ENCODE measurements around the gene ZNF497. TPM values are rescaled to one million over a fixed set of nuclear protein-coding genes. Genes with fewer than 3 reads are reported as not detected.

ZNF497 gene
- total and polyA plus RNA-seq, 9 of the 15 experiments (the other 6 are each of a cell fraction or from before 2014, with no cell fraction given): 0.06 to 0.98 (median 0.44) TPM; not detected in 1

- TF ChIP-seq MLLT1 (IDR thresholded peaks at IDR 0.05) (no peak; a peak in 2 of 4 replicates), CBX2 (IDR thresholded peaks at IDR 0.05; ENCODE audit: insufficient read depth, low read length, poor library complexity, severe bottlenecking) (no peak), TEAD4 (IDR thresholded peaks at IDR 0.05; ENCODE audit: low read length) (0 out of 2 replicates have a peak, but pooled peaks have one; percentile 12), TEAD4 (CRISPR knock-in tag; IDR thresholded peaks at IDR 0.05; ENCODE audit: borderline replicate concordance) (no peak), POLR2B (IDR thresholded peaks at IDR 0.05; ENCODE audit: low read depth, partially characterized antibody) (peak; percentile 84), BHLHE40 (IDR thresholded peaks at IDR 0.05; ENCODE audit: low read length) (peak; percentile 77), JUNB (CRISPR knock-in tag; conservative IDR thresholded peaks at IDR 0.05) (no peak), GMEB1 (CRISPR knock-in tag; IDR thresholded peaks at IDR 0.05) (peak; percentile 89), ZNF398 (CRISPR knock-in tag; IDR thresholded peaks at IDR 0.05) (no peak), BRF1 (IDR thresholded peaks at IDR 0.05; ENCODE audit: borderline replicate concordance, extremely low read depth, insufficient read length) (no peak), ZC3H11A (IDR thresholded peaks at IDR 0.05; ENCODE audit: low read depth, low read length) (no peak; the same call in 1 of the 2 replicates), STAT6 (CRISPR knock-in tag; IDR thresholded peaks at IDR 0.05) (no peak; the same call in 1 of the 2 replicates), HDAC6 (IDR thresholded peaks at IDR 0.05; ENCODE audit: low read depth, low read length) (no peak), ARID3A (IDR thresholded peaks at IDR 0.05; ENCODE audit: borderline replicate concordance, low read depth, low read length) (no peak), ZNF282 (CRISPR knock-in tag; IDR thresholded peaks at IDR 0.05) (no peak), THRAP3 (IDR thresholded peaks at IDR 0.05; ENCODE audit: borderline replicate concordance) (0 out of 2 replicates have a peak, but pooled peaks have one; percentile 11), ZNF23 (CRISPR knock-in tag; IDR thresholded peaks at IDR 0.05) (no peak), ZNF583 (CRISPR knock-in tag; IDR thresholded peaks at IDR 0.05) (peak; percentile 72; the same call in 1 of the 2 replicates)
These were observed 35.4 kb downstream of the ZNF497 start, which contains the start of gene ZSCAN22 (continued) for GRCh38 chr19:58326914-58327726.

All from K562 (cell line).